GM21515 (cell line): ENCODE data around the gene ANKRD18A.

Experiments
- ATAC-seq: cut with Tn5 transposase; IDR thresholded peaks from one replicate; pipeline ENCODE4 v1.9.1; 2021; ENCODE audit not compliant: unreplicated experiment

The ANKRD18A gene

DNA sequence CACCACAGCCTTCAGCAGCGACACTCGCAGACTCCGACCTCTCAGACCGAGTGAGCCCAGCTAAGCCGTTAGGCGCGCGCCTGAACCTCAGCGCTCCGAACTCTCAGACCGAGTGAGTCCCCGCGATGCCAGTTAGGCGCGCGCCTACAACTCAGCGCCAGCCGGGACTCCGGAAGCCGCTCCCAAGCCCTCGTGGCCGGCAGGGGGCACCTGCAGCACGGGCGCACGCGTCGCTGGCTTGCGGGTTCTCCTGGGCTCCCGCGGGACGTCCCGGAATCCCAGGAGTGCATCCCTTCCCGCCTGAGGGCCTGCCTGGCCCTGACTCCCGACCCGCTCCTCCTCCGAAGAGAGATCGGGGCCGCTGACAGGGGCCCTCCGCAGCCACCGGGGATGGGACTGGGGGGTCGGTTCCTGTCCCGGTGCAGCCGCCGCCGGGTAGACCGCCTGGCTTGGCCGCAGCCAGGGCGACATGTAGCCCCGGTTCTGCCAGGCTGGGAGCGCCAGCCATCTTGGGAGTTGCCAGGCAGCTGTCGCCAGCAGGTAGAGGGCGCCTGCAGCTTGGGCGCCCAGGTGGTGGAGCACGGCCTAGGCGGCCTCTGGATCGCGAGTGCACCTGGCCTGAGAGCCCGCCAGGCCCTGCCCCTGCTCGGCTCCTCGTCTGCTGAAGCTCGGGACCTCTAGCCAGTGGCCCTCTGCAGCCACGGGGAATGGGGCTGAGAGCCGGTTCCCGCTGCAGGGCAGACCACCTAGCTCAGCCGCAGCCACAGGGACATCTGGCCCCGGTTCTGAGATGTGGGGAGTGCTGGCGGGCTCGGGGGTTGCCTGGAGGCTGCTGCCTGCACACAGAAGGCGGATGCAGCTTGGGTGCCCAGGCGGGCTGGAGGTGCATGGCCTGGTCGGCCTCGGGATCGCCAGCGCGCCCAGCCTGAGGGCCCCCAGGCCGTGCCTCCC, at the start of gene ANKRD18A:
Gene ANKRD18A, minus strand, starts transcription at position 114 of the 951 bp plus-strand sequence. CDS start 311 bp downstream, outside the sequence.
- ATAC-seq: peak; percentile 65

DNA sequence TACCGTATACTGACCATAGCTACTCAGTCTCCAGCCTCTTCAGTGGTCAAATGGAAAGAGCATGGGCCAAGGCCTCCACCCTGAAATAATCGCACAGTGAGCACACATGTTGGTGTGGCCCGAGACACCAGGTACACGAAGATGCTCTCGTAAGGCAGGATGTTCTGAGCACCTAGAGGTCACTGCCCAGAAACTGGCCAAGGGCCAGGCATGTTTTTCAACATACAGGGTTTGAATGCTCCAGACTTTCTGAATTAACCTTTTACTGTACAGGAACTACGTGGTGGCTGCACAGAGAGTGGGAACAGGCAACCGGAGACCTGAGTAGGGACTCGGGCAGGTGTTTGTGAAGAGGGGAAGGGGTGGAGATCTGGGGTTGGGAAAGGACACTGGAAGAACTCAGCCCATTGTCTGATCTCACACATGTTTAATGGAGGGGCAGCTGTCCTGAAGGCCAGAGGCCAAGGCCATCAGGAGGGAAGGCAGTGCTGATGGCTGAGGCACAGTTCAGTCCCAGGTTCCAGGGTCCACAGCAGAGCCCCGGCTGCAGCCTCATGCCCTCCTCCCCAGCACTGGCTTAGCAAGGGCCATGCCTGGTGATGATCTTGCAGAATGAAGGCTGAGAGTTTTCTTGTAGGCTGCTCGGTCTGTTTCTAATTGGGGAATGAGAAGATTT, 48.5 kb upstream of the ANKRD18A start:
- ATAC-seq: no peak

DNA sequence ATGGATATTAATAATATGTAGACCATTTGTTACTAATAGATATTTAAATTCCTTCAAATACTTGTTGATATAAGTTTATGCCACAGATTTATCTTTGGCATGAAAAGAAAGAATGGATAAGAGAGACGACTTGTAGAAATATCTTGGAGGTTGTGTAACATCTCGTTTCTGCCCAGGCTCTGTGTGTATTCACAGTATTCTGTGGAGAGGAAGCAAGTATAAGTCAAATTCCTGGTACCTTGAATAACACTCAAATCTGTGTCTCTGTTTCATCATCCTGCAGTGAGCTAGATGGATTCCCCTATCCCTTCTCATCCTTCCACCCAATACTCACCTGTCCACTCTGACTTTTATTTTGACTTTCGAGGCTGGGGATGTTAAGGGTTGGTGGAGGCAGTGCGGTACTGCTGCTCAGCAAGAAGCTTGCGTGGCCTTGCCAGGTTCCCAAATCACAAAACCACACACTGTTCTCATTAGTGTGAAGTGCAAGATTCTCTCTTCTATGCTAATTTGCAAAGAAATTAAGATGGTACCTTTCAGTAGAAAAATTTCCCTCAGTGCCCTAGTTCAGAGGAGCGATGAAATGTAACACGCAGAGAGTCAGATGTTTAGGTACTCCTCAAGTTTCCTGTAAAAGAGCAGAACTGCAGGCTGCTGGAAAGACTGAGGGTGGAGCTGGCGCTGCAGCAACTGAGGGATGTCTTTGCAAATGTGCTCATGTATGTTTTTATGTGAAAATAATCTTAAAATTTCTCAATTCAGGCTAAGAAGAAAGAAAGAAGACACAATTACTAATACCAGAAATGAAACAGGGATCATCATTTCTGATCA, 42.6 kb upstream of the ANKRD18A start:
- no peak for ATAC-seq

DNA sequence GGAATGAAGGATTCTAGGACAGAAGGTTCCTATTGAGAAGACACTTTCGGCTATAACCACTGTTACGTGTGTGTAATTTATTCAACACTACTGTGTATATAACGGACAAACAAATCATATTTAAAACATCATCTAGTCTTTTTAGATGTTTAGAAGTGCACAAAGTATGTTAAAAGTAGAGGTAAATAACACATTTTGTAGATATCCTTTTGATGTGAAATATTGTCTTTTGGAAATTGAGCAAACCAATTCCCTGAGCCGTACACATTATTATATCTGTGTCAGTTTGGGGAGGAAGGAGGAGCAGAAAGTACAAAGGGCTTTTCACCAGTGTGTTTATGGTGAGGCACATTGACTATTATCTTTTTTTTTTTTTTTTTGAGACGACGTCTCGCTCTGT, 39.1 kb upstream of the ANKRD18A start:
- no peak for ATAC-seq

DNA sequence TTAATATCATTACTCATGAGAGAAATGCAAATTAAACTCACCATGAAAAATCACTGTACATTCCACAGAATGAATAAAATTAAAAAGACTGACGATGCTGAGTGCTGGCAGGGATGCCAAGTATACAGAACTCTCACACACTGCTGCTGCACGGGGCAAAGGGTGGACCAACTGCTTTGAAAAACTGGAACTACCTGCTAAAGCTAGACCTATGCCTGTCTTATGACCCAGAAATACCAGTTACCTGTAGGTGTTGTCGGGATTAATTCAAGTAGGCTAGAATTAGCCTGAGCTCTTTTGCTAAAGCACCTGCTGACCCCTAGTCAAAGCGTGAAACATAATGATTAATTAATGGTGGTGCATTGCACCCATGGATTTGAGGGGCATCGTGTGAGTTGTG, 36.5 kb upstream of the ANKRD18A start:
- ATAC-seq: no peak

DNA sequence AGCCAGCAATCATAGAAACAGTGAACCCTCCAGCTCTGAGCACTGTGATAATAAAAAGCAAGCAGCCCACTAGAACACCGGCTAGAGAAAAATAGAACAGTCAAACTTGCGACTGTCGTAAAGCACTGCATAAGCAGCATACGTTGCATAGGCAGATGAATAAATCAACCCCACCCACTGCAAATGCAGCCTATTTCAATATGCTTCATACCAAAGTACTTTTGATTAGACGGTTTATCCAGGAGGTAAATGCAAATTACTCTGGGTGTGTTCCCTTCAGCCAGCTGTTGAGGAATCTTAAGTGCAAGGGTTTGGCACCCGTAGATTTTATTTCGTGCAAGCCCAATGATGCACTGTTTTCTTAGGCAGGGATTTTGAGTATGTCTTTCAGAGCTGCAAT, 32.1 kb upstream of the ANKRD18A start:
- ATAC-seq: no peak

DNA sequence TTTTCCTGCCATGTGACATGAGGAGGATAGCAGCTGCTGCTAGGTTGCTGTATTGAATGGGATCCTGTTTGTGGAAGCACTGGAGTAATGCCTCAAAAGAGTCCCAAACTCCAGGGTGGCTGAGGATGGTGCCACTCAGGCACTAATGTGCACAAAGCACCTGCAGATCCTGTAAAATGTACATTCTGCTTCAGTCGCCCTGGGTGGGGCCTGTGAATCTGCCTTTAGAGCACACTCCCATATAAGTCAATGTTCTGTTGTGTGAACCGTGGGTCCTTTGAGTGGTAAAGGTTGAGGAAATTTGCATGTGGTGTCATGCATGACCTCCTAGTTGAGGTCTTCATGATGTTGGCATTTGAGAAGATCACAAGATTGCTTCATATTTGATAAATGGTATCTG, 31.6 kb upstream of the ANKRD18A start:
- no peak for ATAC-seq

DNA sequence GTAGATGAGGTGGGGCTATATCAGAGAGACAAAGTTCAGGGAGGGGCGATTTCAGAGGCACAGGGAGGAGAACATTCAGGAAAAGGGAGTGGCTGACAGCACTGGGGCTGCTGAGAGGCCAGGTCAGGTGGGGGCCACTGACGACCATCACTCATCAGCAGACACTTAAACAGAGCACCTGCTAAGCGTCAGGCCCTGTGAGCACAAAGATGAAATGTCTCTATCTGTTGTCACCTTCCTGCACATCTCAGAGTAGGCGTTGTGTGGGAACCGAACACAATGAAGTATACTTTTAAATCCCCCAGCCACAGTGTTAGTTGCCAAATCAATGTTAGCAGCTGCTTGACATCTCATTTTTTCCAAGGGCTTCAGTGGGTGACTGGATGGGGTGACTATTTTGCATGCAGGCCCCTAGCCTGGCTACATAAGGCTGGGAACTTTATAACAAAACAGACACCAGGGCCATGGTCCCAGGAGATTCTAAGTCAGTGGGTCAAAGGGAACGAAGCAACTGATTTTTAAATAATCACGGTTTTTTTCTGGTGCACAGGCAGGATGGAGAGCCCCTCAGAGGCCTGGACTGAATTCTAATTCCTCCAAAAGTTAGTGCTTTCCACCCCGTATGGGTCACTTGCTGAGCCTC, 31.1 kb upstream of the ANKRD18A start:
- no peak for ATAC-seq

DNA sequence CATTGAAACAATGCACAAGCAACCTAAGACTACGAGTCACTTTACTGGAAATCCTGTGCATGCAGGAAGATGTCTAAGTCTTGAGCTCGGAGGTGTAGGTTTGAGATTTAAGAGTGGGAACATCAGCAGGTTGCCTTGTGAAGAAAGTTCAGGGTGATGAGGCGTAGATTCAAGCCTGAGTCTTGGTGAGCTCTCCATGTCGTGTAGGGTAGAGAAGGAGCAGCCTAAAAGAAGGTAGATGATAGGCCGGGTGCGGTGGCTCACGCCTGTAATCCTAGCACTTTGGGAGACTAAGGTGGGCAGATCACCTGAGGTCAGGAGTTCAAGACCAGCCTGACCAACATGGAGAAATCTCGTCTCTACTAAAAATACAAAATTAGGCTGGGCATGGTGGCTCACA, 30.2 kb upstream of the ANKRD18A start:
- no peak for ATAC-seq

DNA sequence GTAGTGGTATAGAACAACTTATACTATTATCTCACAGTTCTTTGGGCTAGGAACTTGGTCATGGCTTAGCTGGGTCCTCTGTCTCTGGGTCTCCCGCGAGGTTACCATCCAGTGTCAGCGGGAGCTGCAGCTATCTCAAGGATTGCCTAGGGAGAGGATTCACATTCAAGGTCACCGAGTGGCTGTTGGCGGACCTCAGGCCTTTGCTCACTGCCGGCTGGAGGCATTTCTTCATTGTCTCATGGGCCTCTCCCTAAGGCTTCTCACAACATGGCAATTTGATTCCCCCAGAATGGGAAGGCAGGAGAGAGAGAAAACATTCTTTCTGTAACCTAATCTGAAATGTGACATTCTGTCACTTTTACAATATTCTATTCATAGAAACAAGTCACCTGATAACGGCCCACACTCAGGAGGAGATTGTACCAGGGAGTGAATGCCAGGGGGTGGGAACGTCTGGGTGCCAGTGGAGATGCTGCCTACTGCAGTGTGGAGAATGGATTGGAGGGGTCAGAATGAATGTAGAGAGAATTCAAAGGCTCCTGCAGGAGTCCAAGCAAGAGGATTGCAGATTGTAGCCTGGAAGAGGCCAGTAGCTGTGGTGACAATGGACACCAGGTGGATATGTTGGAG, 29.5 kb upstream of the ANKRD18A start:
- ATAC-seq: no peak

DNA sequence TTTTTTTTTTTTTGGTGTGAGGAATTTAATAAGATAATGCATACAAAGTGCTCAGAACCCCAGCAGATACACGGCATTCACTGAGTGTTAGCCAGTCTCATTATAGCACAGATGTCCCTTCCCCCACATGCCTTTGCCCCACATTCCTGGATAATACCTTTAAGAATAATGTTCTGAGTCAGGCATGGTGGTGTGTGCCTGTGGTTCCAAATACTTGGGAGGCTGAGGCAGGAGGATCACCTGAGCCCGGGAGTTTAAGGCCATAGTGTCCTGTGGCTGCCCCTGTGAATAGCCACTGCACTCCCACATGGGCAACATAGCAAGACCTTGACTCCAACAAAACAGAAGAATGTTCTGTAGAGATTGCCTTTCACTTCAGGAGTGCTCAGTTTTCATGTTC, 24.2 kb upstream of the ANKRD18A start:
- no peak for ATAC-seq

DNA sequence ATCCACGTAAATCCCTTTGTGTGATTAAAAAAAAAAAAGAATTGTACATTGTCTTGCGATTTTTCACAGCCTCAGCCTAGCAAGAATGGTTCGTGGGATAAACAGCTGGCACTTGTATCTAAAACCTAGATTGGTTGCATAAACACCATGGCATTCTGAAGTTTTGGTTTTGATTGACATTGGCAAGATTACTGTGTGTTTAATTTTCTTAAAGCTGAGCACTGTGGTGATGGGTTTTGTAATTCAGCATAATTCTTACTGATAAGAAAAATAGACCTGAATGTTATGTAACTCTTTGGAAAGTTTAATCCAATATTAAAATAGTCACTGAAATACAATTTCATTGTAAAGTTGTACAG, 23.4 kb upstream of the ANKRD18A start:
- ATAC-seq: no peak

DNA sequence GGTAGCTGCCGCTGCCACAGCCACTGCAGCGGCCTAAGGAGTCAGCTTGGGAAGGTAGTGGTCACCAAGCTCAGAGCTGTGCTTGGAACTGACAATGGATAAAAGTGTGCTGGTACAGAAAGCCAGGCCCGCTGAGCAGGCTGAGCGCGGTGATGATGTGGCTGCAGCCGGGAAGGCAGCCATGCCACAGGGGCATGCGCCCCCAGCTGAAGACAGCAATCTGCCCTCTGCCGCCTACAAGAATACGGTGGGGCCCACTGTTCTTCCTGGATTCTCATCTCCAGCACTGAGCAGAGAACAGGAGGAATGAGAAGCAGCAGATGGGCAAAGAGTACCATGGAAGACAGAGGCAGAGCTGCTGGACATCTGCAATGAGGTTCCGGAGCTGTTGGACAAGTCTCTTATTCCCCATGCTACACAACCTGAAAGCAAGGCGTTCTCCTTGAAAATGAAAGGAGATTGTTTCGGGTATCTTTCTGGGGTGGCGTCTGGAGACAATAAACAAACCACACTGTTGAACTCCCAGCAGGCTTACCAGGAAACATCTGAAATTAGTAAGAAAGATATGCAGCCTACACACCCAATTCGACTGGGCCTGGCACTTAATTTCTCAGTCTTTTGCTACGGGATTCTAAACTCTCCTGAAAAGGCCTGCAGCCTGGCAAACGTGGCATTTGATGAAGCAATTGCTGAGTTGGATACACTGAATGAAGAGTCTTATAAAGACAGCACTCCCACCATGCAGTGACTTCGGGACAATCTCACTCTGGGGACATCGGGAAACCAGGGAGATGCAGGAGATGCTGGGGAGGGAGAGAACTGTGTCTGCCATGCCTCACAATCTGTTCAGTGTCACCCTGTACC, 22.8 kb upstream of the ANKRD18A start:
- ATAC-seq: no peak

DNA sequence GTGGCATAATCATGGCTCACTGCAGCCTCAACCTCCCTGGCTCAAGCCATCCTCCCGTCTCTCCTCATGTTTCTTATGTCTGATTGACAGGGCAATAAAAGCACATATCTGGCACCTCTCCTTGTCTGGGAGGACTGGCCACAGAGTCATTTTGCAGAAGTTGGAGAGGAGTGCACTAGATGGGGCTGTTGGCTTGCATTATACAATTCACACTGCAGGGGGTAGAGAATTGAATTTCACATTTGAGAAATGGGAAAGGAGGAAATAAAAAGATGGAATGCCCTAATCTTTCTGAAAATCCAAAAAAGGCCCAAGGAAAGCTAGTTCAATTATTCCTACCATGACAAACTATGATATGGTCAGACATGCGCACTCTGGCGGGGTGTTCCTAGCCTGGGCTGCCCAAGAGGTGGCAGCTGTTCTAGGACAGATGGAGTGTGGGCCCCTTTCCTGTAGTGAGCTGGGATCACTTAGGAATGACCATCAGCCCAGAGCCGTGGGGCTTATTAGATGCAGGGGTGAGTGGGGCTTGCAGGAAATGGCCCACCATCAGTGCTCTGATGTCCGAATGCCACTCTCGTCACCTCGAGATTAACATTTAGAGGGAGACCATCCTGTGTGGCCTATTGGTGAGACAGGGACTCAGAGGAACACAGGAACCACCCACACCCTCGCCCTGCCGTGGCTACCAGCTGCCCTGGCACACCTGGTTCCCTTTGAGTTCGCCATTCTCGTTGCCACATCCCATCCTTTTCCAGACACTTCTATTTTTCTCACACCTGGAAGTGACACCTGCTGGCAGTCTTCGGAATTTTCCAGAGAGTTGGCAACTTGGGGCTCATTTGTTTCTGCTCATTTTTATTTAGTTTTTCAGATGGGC, 21.8 kb upstream of the ANKRD18A start:
- ATAC-seq: no peak

DNA sequence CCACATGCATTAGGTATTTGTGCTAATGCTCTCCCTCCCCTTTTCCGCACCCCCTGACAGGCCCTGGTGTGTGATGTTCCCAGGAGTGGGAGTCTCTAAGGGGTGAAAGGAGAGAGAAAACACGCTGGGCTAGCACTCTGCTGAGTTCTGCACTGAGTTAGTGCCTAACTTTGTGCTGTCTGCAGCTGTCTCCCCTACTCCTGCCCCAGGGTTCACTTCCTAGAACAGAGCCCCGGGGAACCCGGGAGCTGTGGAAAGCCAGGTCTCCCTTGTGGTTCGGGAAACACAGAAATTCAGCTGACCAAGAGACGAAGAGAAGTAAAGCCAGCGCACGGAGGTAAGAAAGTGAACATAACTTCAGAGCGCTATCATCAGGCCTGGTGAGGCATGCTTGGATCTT, 20.7 kb upstream of the ANKRD18A start:
- no peak for ATAC-seq

DNA sequence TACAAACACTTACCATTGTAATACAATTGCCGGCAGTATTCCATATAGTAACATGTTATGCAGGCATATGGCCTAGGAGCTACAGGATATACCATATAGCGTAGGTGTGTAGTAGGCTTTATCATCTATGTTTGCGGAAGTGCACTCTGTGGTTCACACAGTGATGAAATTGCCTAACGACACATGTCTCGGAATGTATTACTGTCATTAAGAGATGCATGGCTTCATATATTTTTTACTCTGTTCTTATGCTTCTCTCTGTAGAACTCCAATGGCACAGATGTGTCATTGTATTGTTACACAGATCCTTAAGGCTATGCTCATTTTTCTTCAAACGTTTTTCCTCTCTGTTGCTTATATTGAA, 19.2 kb upstream of the ANKRD18A start:
- ATAC-seq: no peak

DNA sequence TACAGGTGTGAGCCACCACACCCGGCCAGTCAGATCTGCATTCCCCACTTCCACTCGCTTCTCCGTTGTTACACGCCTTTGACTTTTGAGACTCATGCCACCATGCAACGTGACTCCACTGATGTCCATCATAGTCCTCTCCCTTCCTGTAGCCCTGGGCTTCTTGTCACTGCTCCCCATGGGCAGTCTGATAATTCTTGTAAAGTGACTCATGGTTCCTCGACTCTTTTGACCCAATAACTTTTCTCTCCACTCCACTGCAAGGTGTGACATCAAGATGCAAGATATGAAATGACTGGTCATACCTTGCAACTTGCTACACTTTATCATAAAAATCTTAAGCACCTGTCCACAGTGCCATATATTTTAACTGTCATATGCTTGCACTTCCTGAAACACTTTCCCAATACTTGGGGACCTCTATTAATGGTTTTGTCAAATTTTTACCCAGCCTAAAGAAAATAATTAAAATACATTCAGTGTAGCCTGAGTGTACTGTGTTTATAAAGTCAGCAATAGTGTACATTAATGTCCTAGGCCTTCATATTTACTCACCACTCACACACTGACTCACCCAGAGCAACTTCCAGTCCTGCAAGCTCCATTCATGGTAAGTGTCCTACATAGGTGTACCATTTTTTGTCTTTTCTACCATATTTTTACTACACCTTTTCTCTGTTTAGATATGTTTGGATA, 18.6 kb upstream of the ANKRD18A start:
- ATAC-seq: no peak

DNA sequence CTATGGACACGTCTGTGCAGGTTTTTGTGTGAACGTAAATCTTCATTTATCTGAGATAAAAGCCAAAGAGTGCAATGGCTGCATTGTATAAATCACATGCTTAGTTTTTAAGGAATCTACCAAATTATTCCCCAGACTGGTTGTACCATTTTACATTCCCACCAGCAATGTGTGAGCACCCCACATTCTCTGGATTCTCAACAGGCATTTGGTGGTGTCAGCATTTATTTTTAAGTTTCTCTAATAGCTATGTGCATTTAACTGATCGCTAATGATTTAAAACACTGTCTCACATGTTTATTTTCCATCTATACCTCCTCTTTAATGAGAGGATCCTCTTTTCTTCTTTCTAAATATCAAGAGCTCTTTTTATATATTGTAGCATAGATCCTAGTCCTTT, 13.9 kb upstream of the ANKRD18A start:
- no peak for ATAC-seq
